ENCODE results near the gene RBBP8.

The RBBP8 gene

DNA sequence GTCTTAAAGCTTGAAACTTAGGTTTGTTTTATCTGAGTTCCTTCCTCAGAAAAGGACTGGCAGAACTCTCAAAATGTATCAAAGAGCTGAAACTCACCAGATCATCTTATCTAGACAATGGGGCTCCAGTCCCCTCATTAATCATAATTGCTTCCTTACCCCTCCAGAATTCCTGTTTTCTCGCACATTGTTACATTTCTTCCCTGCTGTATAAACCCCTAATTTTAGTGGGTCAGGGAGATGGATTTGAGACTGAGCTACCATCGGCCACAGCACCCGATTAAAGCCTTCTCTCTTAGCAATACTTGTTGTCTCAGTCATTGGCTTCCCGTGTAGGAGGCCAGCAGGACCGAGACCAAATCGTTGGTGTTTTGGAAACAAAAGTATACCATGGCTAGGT, 130.4 kb downstream of the RBBP8 start:
- DNase-seq (ENCODE audit: low read depth) = no peak

DNA sequence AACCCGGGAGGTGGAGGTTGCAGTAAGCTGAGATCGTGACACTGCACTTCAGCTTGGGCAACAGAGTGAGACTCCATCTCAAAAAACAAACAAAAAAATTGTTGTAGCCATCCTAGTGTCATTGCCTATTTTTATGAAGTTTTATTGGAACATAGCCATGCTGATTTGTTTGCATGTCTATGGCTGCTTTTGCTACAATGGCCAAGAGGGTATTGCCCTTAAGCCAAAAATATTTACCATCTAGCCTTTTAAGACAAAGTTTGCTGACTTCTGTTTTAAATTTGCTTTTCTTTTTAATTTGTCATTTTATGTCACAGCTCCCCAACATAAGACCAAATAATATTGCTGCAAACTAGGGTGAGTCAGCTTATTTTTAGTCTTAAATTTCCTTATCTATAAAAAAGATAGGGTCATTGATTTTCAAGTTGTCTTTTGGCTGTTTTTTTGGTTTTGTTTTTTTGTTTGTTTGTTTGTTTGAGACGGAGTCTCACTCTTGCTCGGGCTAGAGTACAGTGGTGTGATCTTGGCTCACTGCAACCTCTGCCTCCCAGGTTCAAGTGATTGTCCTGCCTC, 132.2 kb downstream of the RBBP8 start:
- DNase-seq (ENCODE audit: low read depth) = no peak

DNA sequence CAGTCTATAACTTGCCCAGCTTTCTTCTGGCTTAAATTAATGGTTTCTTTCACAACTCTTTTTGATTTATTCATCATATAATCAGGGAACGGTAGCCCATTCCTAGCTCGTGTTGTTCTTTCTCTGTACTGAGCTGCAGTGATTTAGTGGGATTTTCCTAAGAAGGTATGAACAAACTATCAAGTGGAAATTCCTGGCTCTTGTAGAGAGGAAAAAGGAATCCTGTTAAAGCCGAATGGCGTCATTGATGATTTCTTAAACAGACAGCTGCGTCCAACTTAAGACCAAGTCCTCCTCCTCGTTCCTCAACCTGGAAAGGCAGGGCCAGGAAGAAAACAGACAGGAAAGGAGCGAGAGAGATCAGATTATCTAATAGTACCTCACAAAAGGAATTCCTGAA, 132.9 kb downstream of the RBBP8 start:
- no peak for DNase-seq (ENCODE audit: low read depth)

DNA sequence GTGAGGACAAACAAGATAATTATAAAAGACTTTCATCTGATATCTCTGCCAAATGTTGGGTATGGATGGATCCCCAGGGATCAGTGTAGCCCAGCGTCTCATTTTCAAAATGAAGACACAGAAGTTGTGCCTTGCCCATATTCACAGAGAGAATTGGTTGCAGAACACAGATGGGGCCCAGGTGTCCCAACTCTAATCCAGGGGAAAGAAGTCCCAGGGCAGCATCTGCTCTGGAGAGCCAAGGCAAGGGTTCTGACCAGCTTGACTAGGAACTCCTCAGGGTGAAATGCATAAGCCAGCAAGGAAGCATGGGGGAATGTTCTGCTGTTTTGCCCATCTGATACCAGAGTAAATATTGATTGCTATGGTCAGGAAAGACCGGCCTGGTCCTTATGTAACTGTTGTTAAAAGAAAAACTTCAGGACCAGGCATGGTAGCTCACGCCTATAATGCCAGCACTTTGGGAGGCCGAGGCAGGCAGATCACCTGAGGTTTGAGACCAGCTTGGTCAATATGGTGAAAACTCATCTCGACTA, 133.4 kb downstream of the RBBP8 start:
- no peak for DNase-seq (ENCODE audit: low read depth)

DNA sequence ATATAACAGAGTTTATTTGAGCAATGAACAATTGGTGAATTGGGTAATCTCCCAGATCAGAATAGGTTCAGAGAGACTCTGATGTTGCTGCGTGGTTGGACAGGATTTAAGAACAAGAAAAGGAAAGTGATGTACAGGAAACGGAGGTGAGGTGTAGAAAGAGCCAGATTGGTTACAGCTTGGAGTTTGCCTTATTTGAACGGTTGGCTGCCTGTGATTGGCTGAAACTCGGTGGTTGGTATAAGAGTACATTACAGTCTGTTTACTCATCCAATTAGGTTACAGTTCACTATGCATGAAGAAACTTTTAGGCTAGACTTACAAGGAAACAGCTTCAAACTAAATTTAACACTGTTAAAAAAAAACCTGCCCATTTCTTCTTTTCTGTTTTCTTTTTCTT, 134.1 kb downstream of the RBBP8 start:
- no peak for DNase-seq (ENCODE audit: low read depth)

DNA sequence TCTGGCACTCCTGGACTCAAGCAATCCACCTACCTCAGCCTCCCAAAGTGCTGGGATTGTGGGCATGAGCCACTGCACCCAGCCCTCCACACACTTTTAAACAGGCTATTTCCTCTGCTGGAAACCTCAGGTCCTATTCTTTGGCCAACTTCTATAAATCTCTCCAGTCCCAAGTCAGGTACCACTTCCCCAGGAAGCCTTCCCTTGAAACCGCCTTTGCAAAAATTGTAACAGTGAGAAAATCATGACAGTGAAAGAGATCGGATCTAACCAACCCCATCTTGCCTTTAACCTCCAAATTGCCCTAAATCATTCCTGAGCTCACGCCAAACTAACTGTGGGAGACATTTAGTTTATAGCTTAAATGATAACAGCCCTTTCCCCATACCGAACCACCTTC, 134.9 kb downstream of the RBBP8 start:
- no peak for DNase-seq (ENCODE audit: low read depth)

DNA sequence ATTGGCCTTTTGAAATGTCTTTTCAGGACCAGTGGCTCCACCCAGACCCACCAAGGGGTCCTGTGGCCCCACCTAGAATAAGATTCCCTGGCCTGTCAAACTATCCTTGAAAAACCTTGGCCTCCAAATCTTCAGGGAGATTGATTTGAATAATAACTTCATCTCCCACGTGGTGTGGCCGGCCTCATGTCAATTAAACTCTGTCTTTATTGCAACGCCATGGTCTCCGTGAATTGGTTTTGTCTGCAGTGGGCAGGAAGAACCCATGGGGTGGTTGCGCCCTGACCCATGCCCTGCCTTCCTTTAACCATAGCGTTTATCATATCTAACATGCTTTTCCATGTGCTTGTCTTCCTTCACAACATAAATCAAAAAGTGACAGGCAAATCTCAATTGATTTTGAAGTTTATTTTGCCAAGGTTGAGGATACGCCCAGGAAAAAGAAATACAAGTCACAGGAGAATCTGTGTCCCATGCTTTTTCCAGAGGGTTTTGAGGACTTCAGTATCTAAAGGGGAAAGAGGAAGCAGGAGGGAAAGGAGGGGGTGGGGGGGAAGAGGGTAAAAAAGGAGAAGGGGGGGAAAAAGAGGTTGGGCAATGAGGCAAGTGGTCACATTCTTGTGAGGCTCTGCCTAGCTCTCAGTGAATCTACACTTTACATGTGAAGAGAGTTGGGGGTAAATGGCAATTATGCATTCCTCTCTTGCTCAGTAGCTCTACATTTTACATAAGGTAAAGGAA, 135.6 kb downstream of the RBBP8 start:
- DNase-seq (ENCODE audit: low read depth) = no peak

DNA sequence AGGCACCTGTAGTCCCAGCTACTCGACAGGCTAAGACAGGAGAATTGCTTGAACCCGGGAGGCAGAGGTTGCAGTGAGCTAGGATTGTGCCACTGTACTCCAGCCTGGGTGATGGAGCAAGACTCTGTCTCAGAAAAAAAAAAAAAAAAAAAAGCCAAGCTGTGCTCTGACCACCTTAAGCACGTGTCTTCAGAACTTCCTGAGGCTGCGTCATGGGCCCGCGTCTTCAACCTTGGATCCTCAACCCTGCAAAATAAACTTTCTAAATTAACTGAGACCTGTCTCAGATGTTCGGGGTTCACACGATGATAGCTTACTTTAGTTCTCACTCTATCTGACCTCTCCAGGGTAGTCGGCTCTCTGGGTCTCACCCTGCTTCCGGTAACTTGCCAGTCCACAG, 136.4 kb downstream of the RBBP8 start:
- peak; percentile 14 for DNase-seq (ENCODE audit: low read depth)

DNA sequence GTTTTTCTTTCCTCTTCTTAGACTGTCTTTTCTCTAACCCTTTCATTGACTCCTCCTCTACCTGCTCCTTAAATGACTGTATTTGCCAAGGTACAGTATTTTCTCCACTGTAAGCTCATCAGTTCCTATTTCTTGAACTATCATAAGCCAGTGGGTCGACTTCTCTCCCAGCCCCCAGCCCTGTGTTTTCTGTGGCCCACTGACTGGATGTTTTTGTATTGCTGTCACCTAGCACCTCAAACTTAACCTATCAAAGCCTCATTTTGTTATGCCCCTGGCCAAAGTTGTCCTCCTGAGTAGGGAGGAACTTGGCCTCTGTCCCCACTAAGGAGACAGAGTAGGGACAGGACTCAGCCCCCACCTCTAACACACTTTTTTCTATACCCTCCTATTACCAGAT, 136.8 kb downstream of the RBBP8 start:
- DNase-seq (ENCODE audit: low read depth) = no peak

DNA sequence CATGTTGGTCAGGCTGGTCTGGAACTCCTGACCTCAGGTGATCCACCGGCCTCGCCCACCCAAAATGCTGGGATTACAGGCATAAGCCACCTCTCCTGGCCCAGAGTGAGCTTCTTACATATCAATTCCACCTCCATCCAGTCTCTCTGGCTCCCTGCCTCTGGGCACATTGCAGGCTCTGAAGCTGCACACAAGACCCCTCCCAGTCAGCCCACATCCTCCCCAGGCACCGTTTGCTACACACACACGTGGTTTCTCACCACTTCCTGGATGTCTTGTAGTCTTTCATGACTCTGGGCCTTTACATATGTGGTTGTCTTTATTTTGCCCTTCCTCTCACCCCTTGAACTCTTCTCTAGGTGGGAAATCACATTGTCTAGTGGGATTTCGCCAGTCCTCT, 138.2 kb downstream of the RBBP8 start:
- peak; percentile 72 for DNase-seq (ENCODE audit: low read depth)

DNA sequence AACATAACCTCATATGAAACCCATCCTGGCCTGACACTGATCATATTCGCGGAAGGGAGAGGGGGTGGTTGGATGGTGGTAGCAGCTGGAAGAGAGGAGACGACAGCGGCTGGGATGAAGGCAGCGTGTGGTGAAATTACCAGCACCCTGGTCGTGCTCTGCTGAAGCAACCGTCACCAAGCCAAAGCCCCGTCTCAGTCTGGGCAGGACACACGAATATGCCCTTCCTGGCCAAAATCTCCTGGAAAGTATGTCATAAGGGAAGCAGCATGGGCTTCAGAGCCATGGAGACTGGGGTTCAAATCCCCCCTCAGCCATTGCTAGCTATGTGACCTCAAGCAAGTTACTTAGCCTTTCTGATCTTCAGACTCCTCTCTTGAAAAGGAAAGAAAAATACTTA, 139.0 kb downstream of the RBBP8 start:
- DNase-seq (ENCODE audit: low read depth) = no peak

DNA sequence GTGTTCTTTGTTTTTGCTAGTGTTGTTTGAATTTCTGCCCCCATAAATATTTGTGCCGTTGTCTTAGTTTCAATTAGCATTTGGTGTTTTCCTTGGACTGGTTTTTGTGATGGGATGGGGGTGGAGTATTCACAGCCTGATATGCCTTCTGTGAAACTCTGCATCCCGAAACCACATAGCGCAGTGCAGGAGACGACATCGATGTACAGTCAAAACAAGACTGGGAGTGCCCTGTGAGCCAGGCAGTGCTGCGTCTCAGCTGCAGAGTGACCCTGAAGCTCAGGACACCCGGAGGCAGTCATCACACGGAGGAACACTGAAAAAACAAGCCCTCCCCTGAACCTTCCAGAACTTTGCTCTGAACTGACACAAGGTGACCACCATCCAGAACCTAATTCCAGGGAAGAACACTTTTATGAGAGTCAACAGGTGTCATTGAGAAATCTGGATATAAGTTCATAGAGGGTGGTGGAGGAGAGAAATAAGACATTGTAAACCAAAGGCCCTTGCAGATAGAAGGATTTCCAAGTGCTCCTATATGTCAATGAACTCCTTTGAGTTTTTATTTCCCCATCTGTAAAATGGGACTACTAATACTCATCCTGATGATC, 141.0 kb downstream of the RBBP8 start:
- no peak for DNase-seq (ENCODE audit: low read depth)

Measured in stimulated activated CD4-positive, alpha-beta T cell treated with anti-CD3 and anti-CD28 coated beads, Interleukin-2, amount 100 ng/mL, for 4 hours (primary cell).